HL-60 (cell line): ENCODE data around the gene WWOX.

Experiments
- DNase-seq, 2 experiments: peaks; one replicate each; pipeline ENCODE4 v3.0.0-alpha.2; 2010 to 2020; ENCODE audit warnings: low read depth in 1 of 2, low spot score in 1 of 2
- H3K27ac ChIP-seq: fragments of 250-450 bp; sonication (Bioruptor Pico); replicated peaks from 2 replicates; pipeline ENCODE4 v1.5.1; 2020; ENCODE audit warnings: mild to moderate bottlenecking, moderate library complexity
- H3K27me3 ChIP-seq: fragments of 250-450 bp; sonication (Bioruptor Pico); 2 replicates; pipeline ENCODE4 v1.5.1; 2021; ENCODE audit warnings: mild to moderate bottlenecking, moderate library complexity; ENCODE audit not compliant: insufficient read depth, poor library complexity, severe bottlenecking
- H3K4me3 ChIP-seq: replicated peaks from 2 replicates; pipeline ENCODE4 v1.5.1; 2011; ENCODE audit warnings: mild to moderate bottlenecking, control low read depth, low read length; ENCODE audit not compliant: insufficient read depth
- CTCF ChIP-seq: IDR thresholded peaks from one replicate; pipeline ENCODE4 v1.5.1; 2011; ENCODE audit warnings: low read length, control low read depth, inconsistent platforms; ENCODE audit not compliant: insufficient read depth
- GABPA ChIP-seq: IDR thresholded peaks from 2 replicates; pipeline ENCODE4 v1.6.1; 2012; ENCODE audit warnings: low read depth
- POLR2AphosphoS5 ChIP-seq: IDR thresholded peaks from 2 replicates; pipeline ENCODE4 v1.6.1; 2012; ENCODE audit warnings: low read depth
- SPI1 ChIP-seq: IDR thresholded peaks from 2 replicates; pipeline ENCODE4 v1.6.1; 2012; ENCODE audit warnings: low read depth, mild to moderate bottlenecking, borderline replicate concordance
- TF ChIP-seq, protein P1 (sequence below): IDR thresholded peaks from 2 replicates; pipeline ENCODE4 v1.6.1; 2012; ENCODE audit warnings: low read depth; ENCODE audit not compliant: insufficient replicate concordance

WWOX gene

GRCh38 chr16:78664811-78665772, 565.6 kb downstream of the WWOX start:
- TF ChIP-seq SPI1 = no peak
- TF ChIP-seq, protein P1, sequence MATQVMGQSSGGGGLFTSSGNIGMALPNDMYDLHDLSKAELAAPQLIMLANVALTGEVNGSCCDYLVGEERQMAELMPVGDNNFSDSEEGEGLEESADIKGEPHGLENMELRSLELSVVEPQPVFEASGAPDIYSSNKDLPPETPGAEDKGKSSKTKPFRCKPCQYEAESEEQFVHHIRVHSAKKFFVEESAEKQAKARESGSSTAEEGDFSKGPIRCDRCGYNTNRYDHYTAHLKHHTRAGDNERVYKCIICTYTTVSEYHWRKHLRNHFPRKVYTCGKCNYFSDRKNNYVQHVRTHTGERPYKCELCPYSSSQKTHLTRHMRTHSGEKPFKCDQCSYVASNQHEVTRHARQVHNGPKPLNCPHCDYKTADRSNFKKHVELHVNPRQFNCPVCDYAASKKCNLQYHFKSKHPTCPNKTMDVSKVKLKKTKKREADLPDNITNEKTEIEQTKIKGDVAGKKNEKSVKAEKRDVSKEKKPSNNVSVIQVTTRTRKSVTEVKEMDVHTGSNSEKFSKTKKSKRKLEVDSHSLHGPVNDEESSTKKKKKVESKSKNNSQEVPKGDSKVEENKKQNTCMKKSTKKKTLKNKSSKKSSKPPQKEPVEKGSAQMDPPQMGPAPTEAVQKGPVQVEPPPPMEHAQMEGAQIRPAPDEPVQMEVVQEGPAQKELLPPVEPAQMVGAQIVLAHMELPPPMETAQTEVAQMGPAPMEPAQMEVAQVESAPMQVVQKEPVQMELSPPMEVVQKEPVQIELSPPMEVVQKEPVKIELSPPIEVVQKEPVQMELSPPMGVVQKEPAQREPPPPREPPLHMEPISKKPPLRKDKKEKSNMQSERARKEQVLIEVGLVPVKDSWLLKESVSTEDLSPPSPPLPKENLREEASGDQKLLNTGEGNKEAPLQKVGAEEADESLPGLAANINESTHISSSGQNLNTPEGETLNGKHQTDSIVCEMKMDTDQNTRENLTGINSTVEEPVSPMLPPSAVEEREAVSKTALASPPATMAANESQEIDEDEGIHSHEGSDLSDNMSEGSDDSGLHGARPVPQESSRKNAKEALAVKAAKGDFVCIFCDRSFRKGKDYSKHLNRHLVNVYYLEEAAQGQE = no peak
- no peak for TF ChIP-seq CTCF
- no peak for TF ChIP-seq GABPA
- no peak for TF ChIP-seq POLR2AphosphoS5
- Histone ChIP-seq H3K27ac (no peak overlapping the region), H3K4me3 (no peak overlapping the region), H3K27me3 (no peaks in the 10 kb centered on the region)
- DNase-seq = no peak

DNA sequence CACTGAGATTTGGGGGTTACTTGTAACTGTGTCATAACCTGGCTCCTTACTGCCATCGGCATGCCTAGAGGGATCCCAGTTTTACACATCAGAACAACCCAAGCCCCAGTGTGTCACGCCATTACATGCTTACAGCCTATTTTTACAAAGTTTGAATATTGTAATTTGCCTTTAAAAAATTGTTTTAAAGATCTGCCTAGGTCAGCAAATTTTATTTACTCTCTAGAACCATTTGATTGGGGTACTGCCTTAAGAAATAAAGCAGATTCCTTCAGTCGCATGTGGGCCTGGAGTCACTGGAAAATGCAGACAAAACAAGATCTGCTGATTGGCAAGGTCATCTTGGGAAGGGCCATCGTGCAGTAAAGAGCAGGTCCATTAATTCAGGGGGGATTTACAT, 566.9 kb downstream of the WWOX start:
- TF ChIP-seq POLR2AphosphoS5 (no peak), CTCF (no peak), GABPA (no peak), SPI1 (no peak)
- TF ChIP-seq, protein P1 = no peak
- Histone ChIP-seq H3K27me3 (no peaks in the 10 kb centered on the region), H3K4me3 (no peak overlapping the region), H3K27ac (no peak overlapping the region)
- DNase-seq = no peak

DNA sequence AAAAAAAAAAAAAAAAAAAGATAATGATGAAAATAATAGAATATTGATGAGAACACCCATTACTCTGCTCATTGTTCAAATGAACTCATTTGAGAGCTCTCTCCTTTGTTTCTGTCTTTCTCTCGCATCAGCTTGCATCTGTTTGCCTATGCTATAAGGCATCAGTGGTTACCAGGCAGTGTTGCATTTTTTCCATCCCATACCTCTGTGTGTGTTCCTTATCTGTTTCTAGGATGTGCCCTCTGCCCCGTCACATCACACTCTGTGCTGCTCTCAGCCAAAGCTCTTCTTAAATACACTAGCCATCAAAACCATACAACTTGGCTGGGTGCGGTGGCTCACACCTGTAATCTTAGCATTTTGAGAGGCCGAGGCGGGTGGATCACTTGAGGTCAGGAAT, 568.2 kb downstream of the WWOX start:
- Histone ChIP-seq H3K27me3 (no peaks in the 10 kb centered on the region), H3K4me3 (no peak overlapping the region), H3K27ac (no peak overlapping the region)
- TF ChIP-seq, protein P1 = no peak
- TF ChIP-seq GABPA = no peak
- no peak for TF ChIP-seq CTCF
- no peak for TF ChIP-seq POLR2AphosphoS5
- no peak for TF ChIP-seq SPI1
- DNase-seq = no peak
